Osteocyte (in vitro differentiated cells): Measurements from ENCODE around the gene SCYGR3. TPM values are rescaled to one million over a fixed set of nuclear protein-coding genes. Genes with fewer than 3 reads are reported as not detected.

ENCODE experiments used
- DNase-seq: peaks from one replicate; pipeline ENCODE4 v3.0.0; 2021; ENCODE audit warnings: mixed read lengths; ENCODE audit not compliant: unreplicated experiment; ENCODE audit errors: extremely low spot score
- H3K27ac Mint-ChIP-seq: one replicate; pipeline ENCODE4 v1.8.0; 2021; ENCODE audit warnings: mild to moderate bottlenecking, mixed read lengths; ENCODE audit not compliant: unreplicated experiment
- H3K27me3 Mint-ChIP-seq: one replicate; pipeline ENCODE4 v1.8.0; 2021; ENCODE audit warnings: mixed read lengths; ENCODE audit not compliant: unreplicated experiment
- H3K36me3 Mint-ChIP-seq: one replicate; pipeline ENCODE4 v1.8.0; 2021; ENCODE audit warnings: mixed read lengths; ENCODE audit not compliant: unreplicated experiment
- H3K4me1 Mint-ChIP-seq: one replicate; pipeline ENCODE4 v1.8.0; 2021; ENCODE audit warnings: mixed read lengths; ENCODE audit not compliant: unreplicated experiment
- H3K4me3 Mint-ChIP-seq: one replicate; pipeline ENCODE4 v1.8.0; 2021; ENCODE audit warnings: mild to moderate bottlenecking, moderate library complexity, mixed read lengths; ENCODE audit not compliant: unreplicated experiment
- H3K9me3 Mint-ChIP-seq: one replicate; pipeline ENCODE4 v1.8.0; 2021; ENCODE audit warnings: mixed read lengths; ENCODE audit not compliant: unreplicated experiment
- total RNA-seq: library from RNA; stranded (reverse); gene quantifications from 2 replicates; pipeline ENCODE4 v1.2.1, GENCODE V29; 2021
- TF ChIP-seq, protein P1 (sequence below): fragments of 200-600 bp; sonication (generic); IDR thresholded peaks from 2 replicates; pipeline ENCODE4 v1.5.0; 2021; ENCODE audit warnings: antibody characterized with exemption, mild to moderate bottlenecking, moderate library complexity

Gene SCYGR3
- total RNA-seq, 1 donor from 2014 or later: not detected

DNA sequence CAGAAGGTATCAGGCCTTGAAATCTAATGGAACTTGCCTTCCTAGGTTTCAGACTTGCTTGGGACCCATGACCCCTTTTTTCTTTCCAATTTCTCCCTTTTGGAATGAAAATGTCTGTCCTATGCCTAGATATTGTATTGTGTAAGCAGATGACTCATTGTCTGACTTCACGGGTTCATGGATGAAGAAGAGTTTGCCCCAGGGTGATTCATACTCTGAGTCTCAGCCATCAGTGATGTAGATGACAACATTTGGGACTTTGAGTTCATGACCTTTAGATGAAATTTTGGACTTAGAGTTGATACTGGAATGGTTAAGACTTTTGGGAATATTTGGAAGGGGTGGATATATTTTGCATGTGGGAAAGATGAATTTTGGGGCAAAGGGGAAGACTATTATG, 40.8 kb upstream of the SCYGR3 start:
- TF ChIP-seq, protein P1, sequence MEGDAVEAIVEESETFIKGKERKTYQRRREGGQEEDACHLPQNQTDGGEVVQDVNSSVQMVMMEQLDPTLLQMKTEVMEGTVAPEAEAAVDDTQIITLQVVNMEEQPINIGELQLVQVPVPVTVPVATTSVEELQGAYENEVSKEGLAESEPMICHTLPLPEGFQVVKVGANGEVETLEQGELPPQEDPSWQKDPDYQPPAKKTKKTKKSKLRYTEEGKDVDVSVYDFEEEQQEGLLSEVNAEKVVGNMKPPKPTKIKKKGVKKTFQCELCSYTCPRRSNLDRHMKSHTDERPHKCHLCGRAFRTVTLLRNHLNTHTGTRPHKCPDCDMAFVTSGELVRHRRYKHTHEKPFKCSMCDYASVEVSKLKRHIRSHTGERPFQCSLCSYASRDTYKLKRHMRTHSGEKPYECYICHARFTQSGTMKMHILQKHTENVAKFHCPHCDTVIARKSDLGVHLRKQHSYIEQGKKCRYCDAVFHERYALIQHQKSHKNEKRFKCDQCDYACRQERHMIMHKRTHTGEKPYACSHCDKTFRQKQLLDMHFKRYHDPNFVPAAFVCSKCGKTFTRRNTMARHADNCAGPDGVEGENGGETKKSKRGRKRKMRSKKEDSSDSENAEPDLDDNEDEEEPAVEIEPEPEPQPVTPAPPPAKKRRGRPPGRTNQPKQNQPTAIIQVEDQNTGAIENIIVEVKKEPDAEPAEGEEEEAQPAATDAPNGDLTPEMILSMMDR: no peak
- Mint-ChIP-seq H3K36me3 (no peaks in the 10 kb centered on the region), H3K9me3 (no peaks in the 10 kb centered on the region), H3K27me3 (no peaks in the 10 kb centered on the region), H3K4me3 (no peak overlapping the region), H3K4me1 (peaks cover 17% of the 10 kb centered on the region), H3K27ac (no peak overlapping the region)
- DNase-seq: no peak

DNA sequence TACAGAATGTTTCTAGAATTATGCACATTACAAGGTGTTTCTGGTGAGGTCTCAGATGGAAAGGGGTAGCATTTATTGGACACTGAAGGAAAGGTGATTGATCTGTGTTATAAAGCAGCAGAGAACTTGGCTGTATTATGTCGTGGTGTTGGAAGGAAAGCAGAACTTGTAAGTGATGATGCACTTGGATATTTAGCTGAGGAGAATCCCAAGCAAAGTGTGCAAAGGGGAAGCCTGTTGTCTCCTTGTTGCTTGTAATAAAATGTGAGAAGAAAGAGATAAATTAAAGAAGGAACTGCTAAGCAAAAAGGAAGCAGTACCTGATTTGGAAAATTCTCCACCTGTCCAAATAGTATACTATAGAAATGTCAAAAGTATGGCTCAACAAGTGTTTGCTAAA, 39.8 kb upstream of the SCYGR3 start:
- Mint-ChIP-seq H3K4me3 (no peak overlapping the region), H3K9me3 (no peaks in the 10 kb centered on the region), H3K27ac (no peak overlapping the region), H3K27me3 (no peaks in the 10 kb centered on the region), H3K36me3 (no peaks in the 10 kb centered on the region), H3K4me1 (peaks cover 17% of the 10 kb centered on the region)
- TF ChIP-seq, protein P1: no peak
- no peak for DNase-seq

DNA sequence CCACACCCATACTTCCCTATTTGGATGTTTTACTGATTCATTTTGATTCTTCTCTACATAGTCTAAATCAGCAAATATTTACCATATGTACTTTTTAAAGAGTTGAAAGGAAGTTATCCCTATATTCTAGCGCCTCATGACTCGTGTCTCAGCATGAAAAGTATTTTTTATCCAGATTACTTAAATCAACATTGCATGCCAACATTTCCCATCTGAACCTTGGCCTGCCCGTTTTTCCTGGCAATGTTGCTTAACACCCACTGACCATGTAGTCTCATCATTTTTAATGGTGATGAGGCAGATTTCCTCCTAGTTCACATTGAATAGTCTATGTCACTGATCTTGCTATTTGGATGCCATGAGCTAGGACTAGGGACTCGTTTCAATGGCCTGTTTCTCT, 38.8 kb upstream of the SCYGR3 start:
- peaks cover 17% of the 10 kb centered on the region for H3K4me1 Mint-ChIP-seq
- TF ChIP-seq, protein P1: no peak
- H3K27me3 Mint-ChIP-seq: peaks cover 4% of the 10 kb centered on the region
- H3K36me3 Mint-ChIP-seq: no peaks in the 10 kb centered on the region
- no peak overlapping the region for H3K27ac Mint-ChIP-seq
- H3K4me3 Mint-ChIP-seq: no peak overlapping the region
- no peaks in the 10 kb centered on the region for H3K9me3 Mint-ChIP-seq
- DNase-seq: no peak

DNA sequence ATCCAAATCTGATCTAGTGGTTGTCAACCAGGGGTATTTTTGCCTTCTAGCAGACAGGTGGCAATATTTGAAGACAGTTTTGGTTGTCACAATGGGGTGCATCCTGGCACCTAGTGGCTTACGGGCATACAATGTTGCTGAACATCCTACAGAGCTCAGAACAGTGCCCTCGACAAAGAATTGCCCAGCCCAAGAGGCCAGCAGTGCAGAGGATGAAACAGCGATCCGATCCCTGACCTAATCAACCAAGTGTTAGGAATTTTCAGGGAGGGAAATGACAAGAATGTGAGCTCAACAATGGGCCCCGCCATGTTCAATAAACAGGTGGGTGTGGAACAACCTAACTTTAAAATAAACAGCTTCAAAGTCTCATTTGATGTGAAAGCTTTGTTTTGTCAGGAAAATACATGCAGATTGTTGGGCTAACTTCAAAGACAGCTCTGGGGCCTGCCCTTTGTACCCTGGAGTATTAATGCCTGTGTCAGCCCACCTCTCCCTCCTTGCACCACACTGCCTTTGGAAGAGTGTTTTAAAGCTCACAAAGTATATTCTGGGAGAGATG, 29.4 kb upstream of the SCYGR3 start:
- Mint-ChIP-seq H3K4me3 (no peak overlapping the region), H3K27ac (no peak overlapping the region), H3K27me3 (peaks cover 16% of the 10 kb centered on the region), H3K4me1 (no peaks in the 10 kb centered on the region), H3K9me3 (no peaks in the 10 kb centered on the region), H3K36me3 (no peaks in the 10 kb centered on the region)
- no peak for DNase-seq
- TF ChIP-seq, protein P1: no peak

DNA sequence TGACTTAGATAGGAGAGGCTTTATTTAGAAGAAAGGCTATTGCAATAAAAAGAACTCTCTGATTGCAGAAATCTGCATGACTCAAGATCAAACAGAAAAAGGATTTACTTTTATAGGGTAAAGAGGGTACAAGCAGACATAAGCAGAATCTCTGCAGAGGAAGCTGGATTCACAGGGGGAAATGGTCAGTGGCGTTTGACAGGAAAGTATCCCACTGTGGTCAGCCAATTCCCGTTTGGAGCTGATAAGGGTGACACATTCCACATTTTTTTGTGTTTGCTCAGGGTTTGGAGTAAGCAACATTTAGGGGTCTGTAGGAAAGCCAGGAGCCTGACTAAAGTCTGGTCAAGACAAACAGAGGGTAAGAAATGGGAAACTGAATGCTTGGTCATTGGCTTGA, 28.0 kb upstream of the SCYGR3 start:
- H3K27ac Mint-ChIP-seq: no peak overlapping the region
- no peaks in the 10 kb centered on the region for H3K9me3 Mint-ChIP-seq
- H3K4me3 Mint-ChIP-seq: no peak overlapping the region
- no peak for DNase-seq
- TF ChIP-seq, protein P1: no peak
- H3K36me3 Mint-ChIP-seq: no peaks in the 10 kb centered on the region
- H3K4me1 Mint-ChIP-seq: no peaks in the 10 kb centered on the region
- peaks cover 14% of the 10 kb centered on the region for H3K27me3 Mint-ChIP-seq
